Activated B cell treated with CpG ODN at 0.5 μM for 24 hours (primary cell): ENCODE results near the gene TNFRSF18. TPM values are rescaled to one million over a fixed set of nuclear protein-coding genes. Genes with fewer than 3 reads are reported as not detected.

Experiments used
- ATAC-seq: fragments of 200-7000 bp; cut with Tn5 transposase; one replicate; pipeline ENCODE4 v1.10.0; 2021; ENCODE audit warnings: low read depth, mild to moderate bottlenecking, moderate library complexity
- CTCF ChIA-PET: fragments of 350-600 bp; sonication (Branson Sonifier 250); formaldehyde crosslinking; loops from one replicate; lab custom pipeline; 2021; ENCODE audit warnings: antibody characterized with exemption; lab: Charles Lee
- POLR2A ChIA-PET: fragments of 350-600 bp; sonication (Branson Sonifier 250); formaldehyde crosslinking; loops from one replicate; lab custom pipeline; 2021; ENCODE audit warnings: antibody characterized with exemption; lab: Charles Lee
- DNase-seq: peaks from one replicate; pipeline ENCODE4 v3.0.0; 2022
- H3K27ac Mint-ChIP-seq: one replicate; pipeline ENCODE4 v1.8.0; 2020; ENCODE audit warnings: mixed read lengths
- H3K27me3 Mint-ChIP-seq: one replicate; pipeline ENCODE4 v1.8.0; 2021; ENCODE audit warnings: mixed read lengths
- H3K36me3 Mint-ChIP-seq: one replicate; pipeline ENCODE4 v1.8.0; 2021; ENCODE audit warnings: low read depth, mixed read lengths
- H3K4me1 Mint-ChIP-seq: one replicate; pipeline ENCODE4 v1.8.0; 2021; ENCODE audit warnings: mixed read lengths
- H3K4me3 Mint-ChIP-seq: one replicate; pipeline ENCODE4 v1.8.0; 2020; ENCODE audit warnings: mild to moderate bottlenecking, mixed read lengths
- H3K9me3 Mint-ChIP-seq: one replicate; pipeline ENCODE4 v1.8.0; 2020; ENCODE audit warnings: mixed read lengths
- CTCF ChIP-seq: fragments of 200-600 bp; IDR thresholded peaks from one replicate; pipeline ENCODE4 v1.8.0; 2022; ENCODE audit warnings: antibody characterized with exemption, mild to moderate bottlenecking
- intact Hi-C: fragments of 100-400 bp; cut with micrococcal nuclease; formaldehyde crosslinking; loops from one replicate; pipeline ENCODE4 v1.15.1; 2024
- total RNA-seq: library from RNA; stranded (reverse); gene quantifications from 2 replicates; pipeline ENCODE4 v1.2.3, GENCODE V29; 2022

TNFRSF18 gene
- total RNA-seq, 1 donor from 2014 or later, result 37.5 TPM

GRCh38 chr1:1223891-1224290, 17.5 kb upstream of the TNFRSF18 start:
- Mint-ChIP-seq H3K27ac (no peak overlapping the region), H3K4me3 (no peak overlapping the region), H3K27me3 (no peaks in the 10 kb centered on the region), H3K4me1 (no peaks in the 10 kb centered on the region), H3K36me3 (peaks cover 67% of the 10 kb centered on the region), H3K9me3 (no peaks in the 10 kb centered on the region)
- no peak for ATAC-seq
- POLR2A ChIA-PET, result no interaction called here
- no peak for DNase-seq
- TF ChIP-seq CTCF, result no peak
- intact Hi-C loops, result no loop called here
- CTCF ChIA-PET, result no interaction called here

GRCh38 chr1:1223321-1223720, 16.9 kb upstream of the TNFRSF18 start:
- intact Hi-C loops, result no loop called here
- ATAC-seq, result no peak
- Mint-ChIP-seq H3K4me1 (no peaks in the 10 kb centered on the region), H3K9me3 (no peaks in the 10 kb centered on the region), H3K36me3 (peaks cover 68% of the 10 kb centered on the region), H3K27ac (no peak overlapping the region), H3K4me3 (no peak overlapping the region), H3K27me3 (no peaks in the 10 kb centered on the region)
- TF ChIP-seq CTCF, result no peak
- ChIA-PET CTCF (no interaction called here), POLR2A (no interaction called here)
- DNase-seq, result no peak

DNA sequence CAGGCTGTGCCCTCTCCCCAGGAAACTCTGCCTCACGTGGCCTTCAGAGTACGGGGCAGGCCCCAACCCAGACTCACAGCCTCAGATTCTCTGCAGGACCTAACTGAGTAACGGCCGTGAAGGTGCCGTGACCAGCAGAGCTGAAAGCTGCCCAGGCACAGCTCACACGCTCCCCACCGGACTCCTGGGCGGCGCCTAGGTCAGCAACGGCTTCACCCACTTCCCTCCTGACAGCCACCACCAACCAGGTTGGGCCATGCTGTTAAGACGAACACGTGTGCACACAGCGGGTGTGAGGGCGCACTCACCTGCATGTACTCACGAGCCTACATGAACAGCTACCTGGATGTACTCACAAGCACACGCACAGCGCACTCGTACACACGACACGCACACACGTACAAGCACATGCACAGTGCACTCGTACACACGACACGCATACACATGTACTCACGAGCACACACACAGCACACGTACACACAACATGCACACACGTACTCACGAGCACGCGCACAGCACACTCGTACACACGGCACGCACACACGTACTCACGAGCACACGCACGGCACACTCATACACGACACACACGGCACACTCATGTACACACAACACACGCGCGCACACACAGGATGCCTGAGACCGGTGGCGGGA, 16.3 kb upstream of the TNFRSF18 start:
- Mint-ChIP-seq H3K27me3 (no peaks in the 10 kb centered on the region), H3K27ac (no peak overlapping the region), H3K9me3 (no peaks in the 10 kb centered on the region), H3K4me3 (no peak overlapping the region), H3K4me1 (peaks cover 3% of the 10 kb centered on the region), H3K36me3 (peaks cover 73% of the 10 kb centered on the region)
- intact Hi-C loops, result no loop called here
- no peak for ATAC-seq
- no peak for TF ChIP-seq CTCF
- ChIA-PET CTCF (no interaction called here), POLR2A (interaction anchor here (0.7 kb wide), 1 partner anchor 8 kb away, joined by 3 read pairs; no protein-coding TSS in a partner anchor)
- no peak for DNase-seq

GRCh38 chr1:1221887-1222574, 15.6 kb upstream of the TNFRSF18 start:
- no peak for ATAC-seq
- intact Hi-C loops, result no loop called here

More at GRCh38 chr1:1221887-1222574, 15.6 kb upstream of the TNFRSF18 start:
- Mint-ChIP-seq H3K27me3 (no peaks in the 10 kb centered on the region), H3K4me1 (peaks cover 5% of the 10 kb centered on the region), H3K9me3 (no peaks in the 10 kb centered on the region), H3K36me3 (peaks cover 74% of the 10 kb centered on the region), H3K4me3 (no peak overlapping the region), H3K27ac (no peak overlapping the region)
- ChIA-PET CTCF (no interaction called here), POLR2A (interaction anchor here (0.7 kb wide), 1 partner anchor 9 kb away, joined by 3 read pairs; no protein-coding TSS in a partner anchor)
- no peak for DNase-seq
- no peak for TF ChIP-seq CTCF
